ENCODE data around the gene ZNF530. TPM values are rescaled to one million over a fixed set of nuclear protein-coding genes. Genes with fewer than 3 reads are reported as not detected.

Gene ZNF530
- total RNA-seq: 7.6 and 7.7 TPM in 2 replicates

DNA sequence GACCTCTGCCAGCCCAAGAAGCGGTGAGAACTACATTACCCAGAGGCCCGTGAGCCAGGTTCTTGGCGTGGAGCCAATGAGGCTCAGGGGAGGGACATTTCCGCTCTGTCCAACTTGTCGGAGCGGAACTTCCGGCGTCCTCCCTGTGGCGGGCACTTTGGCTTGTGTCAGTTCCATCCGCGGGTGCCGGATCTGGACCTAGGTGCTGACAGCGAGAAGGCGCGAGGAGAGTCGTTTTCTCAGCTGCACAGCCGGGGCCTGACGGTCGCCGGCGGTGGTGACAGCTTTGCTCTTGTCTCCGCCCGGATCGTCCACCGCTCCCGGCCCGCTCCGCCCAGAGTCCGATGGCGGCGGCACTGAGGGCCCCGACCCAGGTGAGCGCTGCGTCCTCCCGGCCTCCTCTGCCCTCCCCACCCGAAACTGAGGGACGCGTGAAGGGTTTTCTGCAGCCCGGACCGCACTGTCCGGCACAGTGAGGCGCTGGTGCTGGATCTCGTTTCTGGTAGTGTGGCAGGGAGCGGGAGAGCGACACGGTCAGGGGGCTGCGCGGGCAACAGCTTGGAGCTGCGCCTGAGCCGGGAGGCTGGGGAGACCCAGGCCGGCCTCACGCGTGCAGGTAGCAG, at the start of gene ZNF530:
Gene ZNF530 (plus strand): TSS at position 125 of the 623 bp plus-strand sequence. CDS start 4,461 bp downstream, outside the sequence.
- intact Hi-C loops (cut with micrococcal nuclease): loop anchor here (1.0 to 2.0 kb wide), 2 partner anchors 14 to 21 kb away; partner anchors contain the start of genes ZNF134 and ZNF416

GRCh38 chr19:57552432-57552831, 47.3 kb upstream of the ZNF530 start:
- intact Hi-C loops (cut with micrococcal nuclease): no loop called here

DNA sequence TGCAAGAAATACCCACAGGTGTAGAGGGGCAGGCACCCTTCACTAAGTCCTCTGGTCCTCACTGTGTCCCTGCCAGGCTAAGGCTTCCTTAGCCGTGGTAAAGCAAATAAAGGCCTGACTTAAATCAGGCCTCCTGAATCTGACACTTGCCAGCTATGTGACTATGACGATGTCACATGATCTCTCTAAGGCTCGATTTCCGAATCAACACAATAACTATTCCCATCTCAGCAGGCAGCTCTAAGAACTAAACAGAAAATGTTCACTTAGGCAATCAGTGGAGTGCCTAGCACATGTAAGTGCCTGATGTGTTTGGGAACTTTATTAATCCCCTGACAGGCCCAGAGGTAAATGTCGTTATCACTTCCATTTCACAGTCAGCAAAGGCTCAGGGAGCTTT, 42.0 kb upstream of the ZNF530 start:
- intact Hi-C loops (cut with micrococcal nuclease): loop anchor here (2.0 to 5.0 kb wide), 2 partner anchors 71 to 1165 kb away; partner anchors contain the start of genes ZNF419 and ZNF582

- intact Hi-C loops (cut with micrococcal nuclease): loop anchor here (2.0 to 5.0 kb wide), 2 partner anchors 72 to 1166 kb away; partner anchors contain the start of genes ZNF419 and ZNF582
Observed at GRCh38 chr19:57558525-57558924, 41.2 kb upstream of the ZNF530 start.

DNA sequence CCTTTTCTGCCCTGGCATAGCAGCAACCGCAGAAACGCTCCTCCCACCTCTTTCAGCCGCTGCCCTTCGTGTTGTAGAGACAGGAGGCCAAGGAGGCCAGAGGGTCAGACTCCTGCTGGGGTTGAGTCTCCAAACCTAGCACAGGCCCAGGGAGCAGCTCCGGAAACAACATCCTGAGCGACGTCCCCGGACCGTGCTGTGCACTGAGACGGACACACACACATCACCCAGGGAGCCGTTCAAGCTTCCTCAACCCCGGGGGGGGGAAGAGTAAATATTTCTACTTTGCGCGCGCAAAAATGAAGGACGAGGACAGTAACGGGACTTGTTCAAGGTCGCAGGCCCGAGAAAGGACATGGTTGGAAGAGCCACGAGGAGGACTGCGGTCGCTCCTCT, 40.7 kb upstream of the ZNF530 start:
- intact Hi-C loops (cut with micrococcal nuclease): loop anchor here (1.0 to 5.0 kb wide), 5 partner anchors 19 to 1167 kb away; partner anchors contain the start of genes ZNF17, ZNF416, ZNF419 and ZNF549

GRCh38 chr19:57559404-57560025, 40.2 kb upstream of the ZNF530 start, which contains the start of gene ZNF550:
TSS of gene ZNF550 (minus strand) at chr19:57559863. CDS start at chr19:57559682, 181 bp downstream.
- intact Hi-C loops (cut with micrococcal nuclease): loop anchor here (1.0 to 5.0 kb wide), 5 partner anchors 19 to 1167 kb away; partner anchors contain the start of genes ZNF17, ZNF416, ZNF419 and ZNF549

- intact Hi-C loops (cut with micrococcal nuclease): no loop called here
Observed at GRCh38 chr19:57560049-57560491, 39.6 kb upstream of the ZNF530 start.

DNA sequence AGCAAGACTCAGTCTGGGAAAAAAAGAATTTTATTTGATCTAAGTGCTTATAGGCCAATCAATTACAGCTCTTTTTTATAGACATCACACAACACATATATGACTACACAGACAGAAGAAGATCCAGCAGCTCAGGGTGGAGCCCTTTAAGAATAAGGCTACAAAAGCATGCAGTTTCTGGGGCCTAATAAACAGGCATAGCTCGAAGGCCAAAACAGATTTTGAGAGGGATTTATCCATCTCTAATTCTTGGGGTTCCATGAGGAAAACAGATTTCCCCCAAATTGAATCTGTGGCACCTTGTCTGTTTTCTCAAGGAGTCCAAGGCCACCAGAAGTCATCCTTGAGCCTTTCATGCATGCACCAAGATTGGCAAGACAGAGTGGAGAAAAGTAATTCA, 36.1 kb upstream of the ZNF530 start:
- intact Hi-C loops (cut with micrococcal nuclease): no loop called here

GRCh38 chr19:57566396-57567265, 33.1 kb upstream of the ZNF530 start:
- intact Hi-C loops (cut with micrococcal nuclease): no loop called here

GRCh38 chr19:57570707-57571106, 29.0 kb upstream of the ZNF530 start:
- intact Hi-C loops (cut with micrococcal nuclease): no loop called here

GRCh38 chr19:57572415-57572947, 27.2 kb upstream of the ZNF530 start:
- intact Hi-C loops (cut with micrococcal nuclease): no loop called here

DNA sequence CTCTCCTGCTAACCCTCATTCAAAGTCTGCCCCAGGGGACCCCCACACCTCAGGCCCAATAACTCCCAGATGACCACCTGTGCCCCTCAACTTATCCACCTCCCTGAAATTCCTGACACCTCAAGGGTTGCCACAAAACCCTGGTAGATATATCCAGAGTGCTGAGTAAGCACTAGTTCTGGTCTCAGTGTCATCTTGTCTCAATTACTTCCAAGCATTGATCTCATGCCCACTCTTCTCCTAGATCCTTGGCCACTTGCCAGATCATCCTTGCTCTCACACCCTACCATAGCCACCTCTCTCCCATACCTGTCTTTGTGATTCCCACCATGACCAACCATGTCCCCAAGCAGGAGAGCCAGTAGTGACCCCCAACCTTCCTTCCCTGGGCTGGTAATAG, 23.0 kb upstream of the ZNF530 start:
- intact Hi-C loops (cut with micrococcal nuclease): loop anchor here (5.0 kb wide), 1 partner anchor 341 kb away; the partner anchor contains the start of gene ZNF417

- intact Hi-C loops (cut with micrococcal nuclease): loop anchor here (1.0 to 5.0 kb wide), 11 partner anchors 19 to 339 kb away; partner anchors contain the start of genes TRAPPC2B, ZNF134, ZNF211 and ZNF417
Observed at GRCh38 chr19:57578487-57579205, 21.0 kb upstream of the ZNF530 start, which contains the start of gene ZNF416. TSS of gene ZNF416 (minus strand) at chr19:57578911. CDS start at chr19:57578704, 207 bp downstream.

- intact Hi-C loops (cut with micrococcal nuclease): no loop called here
Observed at GRCh38 chr19:57583104-57583520, 16.6 kb upstream of the ZNF530 start.

DNA sequence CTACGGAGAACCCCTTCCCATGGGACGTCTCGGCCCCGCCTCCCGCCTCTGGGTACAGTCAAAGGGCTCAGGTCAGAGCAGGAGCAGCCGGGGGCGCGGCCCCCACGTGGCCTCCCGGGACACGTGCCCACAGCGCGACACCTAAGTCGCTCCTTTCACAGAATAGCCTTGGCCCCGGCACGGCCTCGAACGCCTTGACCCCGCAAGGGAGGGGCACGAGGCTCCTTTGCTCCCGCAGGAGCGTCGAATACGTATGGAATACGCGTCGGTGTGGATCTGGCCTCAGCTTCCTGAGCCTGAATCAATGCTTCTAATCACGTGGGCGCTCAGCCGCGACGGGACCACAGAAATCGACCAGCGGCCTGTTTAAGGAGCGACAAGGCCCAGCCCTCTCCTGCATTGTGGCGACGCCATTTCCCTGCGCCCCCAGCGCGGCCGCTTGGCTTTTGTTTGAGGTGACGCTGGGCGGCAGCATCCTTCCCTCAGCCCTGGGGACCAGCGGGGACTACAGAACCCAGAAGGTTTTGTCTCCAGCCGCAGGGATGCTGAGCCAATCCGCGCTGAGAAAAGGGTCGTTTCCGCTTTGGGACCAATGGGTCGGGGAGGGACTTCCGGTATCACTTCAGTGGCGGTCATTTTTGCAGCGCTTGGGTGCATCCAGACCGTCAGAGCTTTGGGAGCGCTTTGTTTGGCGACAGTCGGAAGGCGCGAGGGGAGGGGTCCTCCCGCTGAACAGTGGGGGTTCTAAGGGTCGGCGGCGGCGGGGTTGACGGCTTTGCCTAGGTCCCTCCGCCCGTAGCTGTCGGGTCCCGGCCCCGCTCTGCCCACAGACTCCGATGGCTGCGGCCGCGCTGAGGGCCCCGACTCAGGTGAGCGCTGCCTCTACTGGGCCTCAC, 15.9 kb upstream of the ZNF530 start, which contains the start of gene ZIK1:
Gene ZIK1 (plus strand): TSS at position 625 of the 896 bp plus-strand sequence. CDS start 212 bp downstream, at position 837.
- intact Hi-C loops (cut with micrococcal nuclease): no loop called here

DNA sequence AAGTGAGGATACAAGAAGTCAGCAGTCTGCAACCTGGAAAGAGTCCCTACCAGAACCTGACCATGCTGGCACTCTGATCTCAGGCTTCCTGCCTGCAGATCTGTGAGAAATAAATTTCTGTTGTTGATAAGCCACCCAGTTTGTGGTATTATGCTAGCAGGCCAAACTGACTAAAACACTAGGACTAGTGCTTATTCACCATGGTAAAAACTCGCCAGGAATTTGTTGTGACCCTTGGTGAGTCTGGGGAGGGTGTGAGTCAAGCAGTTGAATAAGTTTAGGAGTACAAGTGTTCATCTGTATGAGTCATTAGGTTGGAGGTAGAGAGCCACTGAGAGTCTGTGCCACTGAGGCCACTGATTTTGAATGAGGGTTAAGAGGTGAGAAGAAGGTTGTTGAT, 12.2 kb upstream of the ZNF530 start:
- intact Hi-C loops (cut with micrococcal nuclease): no loop called here

DNA sequence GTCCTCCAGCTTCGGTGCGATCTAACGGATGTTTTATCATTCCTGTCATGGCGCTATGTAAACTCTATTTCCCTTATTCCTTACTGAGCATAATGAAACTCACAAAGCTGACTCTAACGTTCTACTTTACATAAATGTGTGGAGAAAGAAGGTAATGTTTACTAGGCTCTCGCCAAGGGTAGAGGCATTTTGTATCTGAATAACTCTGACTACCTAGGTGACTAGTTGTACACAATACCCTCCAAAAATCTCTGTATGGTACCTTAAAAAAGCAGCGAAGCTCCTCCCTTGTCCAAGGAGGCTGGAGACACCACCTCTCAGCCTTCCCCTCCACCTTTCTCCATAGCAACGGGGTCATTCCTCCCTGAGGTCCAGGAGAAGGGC, 316 bp upstream of the ZNF530 start:
- intact Hi-C loops (cut with micrococcal nuclease): loop anchor here (1.0 to 2.0 kb wide), 2 partner anchors 15 to 21 kb away; partner anchors contain the start of genes ZNF134 and ZNF416

- intact Hi-C loops (cut with micrococcal nuclease): no loop called here
Observed at GRCh38 chr19:57606931-57607330, 7.2 kb downstream of the ZNF530 start.

DNA sequence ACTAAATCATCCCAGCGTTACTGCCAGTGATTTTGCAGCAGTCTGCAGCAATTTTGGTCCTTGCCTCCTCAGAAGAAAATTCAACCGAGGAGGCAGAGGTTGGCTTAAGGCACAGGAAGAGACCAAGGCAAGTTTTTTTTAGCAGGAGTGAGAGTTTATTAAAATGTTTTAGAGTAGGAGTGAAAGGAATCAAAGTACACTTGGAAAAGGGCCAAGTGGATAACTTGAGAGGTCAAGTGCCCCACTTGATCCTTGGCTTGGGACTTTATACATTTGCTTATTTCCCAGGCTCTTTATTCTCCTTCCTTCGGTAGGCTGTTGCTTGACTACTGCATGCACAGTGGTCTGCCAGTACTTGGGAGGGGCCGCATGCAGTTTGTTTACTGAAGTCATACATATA, 11.4 kb downstream of the ZNF530 start:
- intact Hi-C loops (cut with micrococcal nuclease): no loop called here

Data from T-helper 2 cell treated with Interferon-gamma antibody and Interleukin-4, amounts not matched to agents 100 ng/mL and 5 ng/mL, for 36 hours (primary cell).